Stimulated activated CD4-positive, alpha-beta T cell treated with anti-CD3 and anti-CD28 coated beads, Interleukin-4, amount 100 ng/mL, for 48 hours (primary cell): Measurements from ENCODE around the gene SEMA4A.
A peak's percentile ranks its signal among the peaks of the same experiment; 100 is the strongest.
"Not testable (repeated sequence)": the region's sequence is repeated elsewhere in the genome, so short reads cannot be mapped to it uniquely, and the experiment has no call there.

Experiments used
- DNase-seq, 2 donors: peaks; one replicate each; pipeline ENCODE4 v3.0.0-alpha.2; 2020; ENCODE audit warnings: low read depth in 2 of 2

Gene SEMA4A

GRCh38 chr1:156119503-156120209, 33.7 kb upstream of the SEMA4A start:
- no peak for DNase-seq

GRCh38 chr1:156120318-156120717, 33.1 kb upstream of the SEMA4A start:
- no peak for DNase-seq

GRCh38 chr1:156121005-156121404, 32.4 kb upstream of the SEMA4A start:
- DNase-seq: not testable (repeated sequence)

- DNase-seq: no peak
Observed at GRCh38 chr1:156121457-156121856, 31.9 kb upstream of the SEMA4A start.

- DNase-seq: no peak
Observed at GRCh38 chr1:156122086-156122485, 31.3 kb upstream of the SEMA4A start.

- DNase-seq: no peak
Observed at GRCh38 chr1:156122519-156123355, 30.6 kb upstream of the SEMA4A start.

GRCh38 chr1:156123356-156124196, 29.8 kb upstream of the SEMA4A start:
- DNase-seq: peak; percentile 46 to 52

GRCh38 chr1:156124557-156125483, 28.6 kb upstream of the SEMA4A start:
- DNase-seq: no peak

- DNase-seq: not testable (repeated sequence)
Observed at GRCh38 chr1:156125544-156125943, 27.8 kb upstream of the SEMA4A start.

GRCh38 chr1:156126043-156126629, 27.2 kb upstream of the SEMA4A start:
- peak in 1 of 2 donors; percentile 44 for DNase-seq

- peak; percentile 60 to 86 for DNase-seq
Observed at GRCh38 chr1:156126630-156127534, 26.5 kb upstream of the SEMA4A start.

- no peak for DNase-seq
Observed at GRCh38 chr1:156128308-156128653, 25.1 kb upstream of the SEMA4A start.

GRCh38 chr1:156128654-156129597, 24.5 kb upstream of the SEMA4A start:
- DNase-seq: no peak

GRCh38 chr1:156129687-156130577, 23.5 kb upstream of the SEMA4A start:
- DNase-seq: peak; percentile 76 to 83

- DNase-seq: no peak
Observed at GRCh38 chr1:156130578-156130942, 22.8 kb upstream of the SEMA4A start.

GRCh38 chr1:156134716-156135435, 18.5 kb upstream of the SEMA4A start:
- DNase-seq: no peak
